ENCODE data around the gene ATP9A.

GRCh38 chr20:51734876-51735720, 33.1 kb downstream of the ATP9A start:
- TF ChIP-seq FOS (IDR thresholded peaks at IDR 0.05; ENCODE audit: low read depth, low read length) (no peak), CTCF (conservative IDR thresholded peaks at IDR 0.05; ENCODE audit: low read depth, low read length) (no peak), USF2 (IDR thresholded peaks at IDR 0.05; ENCODE audit: low read depth, low read length) (no peak), POLR2A (IDR thresholded peaks at IDR 0.05; ENCODE audit: low read depth, low read length) (no peak)
